HL-60 (cell line): ENCODE measurements around the gene VNN1.

Experiments used
- CTCF ChIP-seq: IDR thresholded peaks from one replicate; pipeline ENCODE4 v1.5.1; 2011; ENCODE audit warnings: low read length, control low read depth, inconsistent platforms; ENCODE audit not compliant: insufficient read depth
- POLR2AphosphoS5 ChIP-seq: IDR thresholded peaks from 2 replicates; pipeline ENCODE4 v1.6.1; 2012; ENCODE audit warnings: low read depth
- REST ChIP-seq: IDR thresholded peaks from 2 replicates; pipeline ENCODE4 v1.6.1; 2012; ENCODE audit warnings: low read depth; ENCODE audit not compliant: insufficient replicate concordance

GRCh38 chr6:132713352-132714134, at the start of gene VNN1:
- TF ChIP-seq CTCF (no peak), REST (no peak), POLR2AphosphoS5 (no peak)
